Measurements from ENCODE around the gene PLA2G5.
"Not testable (repeated sequence)": the region's sequence is repeated elsewhere in the genome, so short reads cannot be mapped to it uniquely, and the experiment has no call there.

Gene PLA2G5

DNA sequence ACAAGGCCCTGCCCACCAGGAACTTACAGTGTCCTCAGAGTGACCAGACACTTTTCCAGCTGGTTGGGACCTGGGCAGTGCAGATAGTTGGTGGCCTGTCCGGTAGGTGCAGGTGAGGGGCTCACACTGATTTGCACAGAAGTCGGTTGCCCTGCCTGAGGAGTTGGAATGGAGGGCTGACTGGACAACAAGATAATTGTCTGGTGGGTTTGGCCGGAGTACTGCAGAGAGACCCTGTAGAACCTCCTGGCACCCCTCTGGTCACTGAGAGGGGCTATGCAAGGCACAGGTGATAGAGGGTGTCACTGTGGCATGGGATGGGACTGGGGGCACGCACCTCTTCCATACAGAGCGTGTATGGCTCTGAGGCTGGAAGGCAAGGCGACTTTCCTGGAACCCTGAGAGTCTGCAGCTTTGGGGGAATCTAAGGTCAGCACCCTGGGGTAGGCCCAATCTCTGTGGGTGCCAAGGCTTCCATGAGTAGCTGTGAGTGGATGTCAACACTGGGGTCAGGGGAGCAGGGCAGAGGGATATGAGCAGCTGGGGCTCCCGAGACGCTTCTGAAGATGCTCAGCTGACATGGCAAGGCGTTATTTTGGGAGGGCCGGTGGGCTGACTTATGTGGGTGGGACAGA lies 56.9 kb downstream of the PLA2G5 start:
- in situ Hi-C loops (cut with HindIII; ENCODE audit: low sequenced_read_pairs), result no loop called here
- TF ChIP-seq, protein P1, sequence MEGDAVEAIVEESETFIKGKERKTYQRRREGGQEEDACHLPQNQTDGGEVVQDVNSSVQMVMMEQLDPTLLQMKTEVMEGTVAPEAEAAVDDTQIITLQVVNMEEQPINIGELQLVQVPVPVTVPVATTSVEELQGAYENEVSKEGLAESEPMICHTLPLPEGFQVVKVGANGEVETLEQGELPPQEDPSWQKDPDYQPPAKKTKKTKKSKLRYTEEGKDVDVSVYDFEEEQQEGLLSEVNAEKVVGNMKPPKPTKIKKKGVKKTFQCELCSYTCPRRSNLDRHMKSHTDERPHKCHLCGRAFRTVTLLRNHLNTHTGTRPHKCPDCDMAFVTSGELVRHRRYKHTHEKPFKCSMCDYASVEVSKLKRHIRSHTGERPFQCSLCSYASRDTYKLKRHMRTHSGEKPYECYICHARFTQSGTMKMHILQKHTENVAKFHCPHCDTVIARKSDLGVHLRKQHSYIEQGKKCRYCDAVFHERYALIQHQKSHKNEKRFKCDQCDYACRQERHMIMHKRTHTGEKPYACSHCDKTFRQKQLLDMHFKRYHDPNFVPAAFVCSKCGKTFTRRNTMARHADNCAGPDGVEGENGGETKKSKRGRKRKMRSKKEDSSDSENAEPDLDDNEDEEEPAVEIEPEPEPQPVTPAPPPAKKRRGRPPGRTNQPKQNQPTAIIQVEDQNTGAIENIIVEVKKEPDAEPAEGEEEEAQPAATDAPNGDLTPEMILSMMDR (IDR thresholded peaks at IDR 0.05; ENCODE audit: low read depth, low read length), result no peak
- no peak overlapping the region for H3K4me3 ChIP-seq (ENCODE audit: low read depth, low read length)
- DNase-seq (ENCODE audit: low read depth, low spot score), result no peak

DNA sequence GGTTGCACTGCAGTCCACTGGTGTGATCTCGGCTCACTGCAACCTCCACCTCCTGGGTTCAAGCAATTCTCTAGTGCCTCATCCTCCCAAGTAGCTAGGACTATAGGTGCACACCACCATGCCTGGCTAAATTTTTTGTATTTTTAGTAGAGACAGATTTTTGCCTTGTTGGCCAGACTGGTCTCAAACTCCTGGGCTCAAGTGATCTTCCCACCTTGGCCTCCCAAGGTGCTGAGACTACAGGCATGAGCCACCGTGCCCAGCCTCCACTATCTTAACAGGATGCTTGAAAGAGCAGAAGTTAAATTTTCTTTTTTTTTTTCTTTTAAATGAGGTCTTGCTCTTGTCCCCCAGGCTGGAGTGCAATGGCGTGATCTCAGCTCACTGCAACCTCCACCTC lies 60.5 kb downstream of the PLA2G5 start:
- H3K4me3 ChIP-seq (ENCODE audit: low read depth, low read length); DNase-seq (ENCODE audit: low read depth, low spot score); in situ Hi-C loops (cut with HindIII; ENCODE audit: low sequenced_read_pairs): not testable (repeated sequence)

DNA sequence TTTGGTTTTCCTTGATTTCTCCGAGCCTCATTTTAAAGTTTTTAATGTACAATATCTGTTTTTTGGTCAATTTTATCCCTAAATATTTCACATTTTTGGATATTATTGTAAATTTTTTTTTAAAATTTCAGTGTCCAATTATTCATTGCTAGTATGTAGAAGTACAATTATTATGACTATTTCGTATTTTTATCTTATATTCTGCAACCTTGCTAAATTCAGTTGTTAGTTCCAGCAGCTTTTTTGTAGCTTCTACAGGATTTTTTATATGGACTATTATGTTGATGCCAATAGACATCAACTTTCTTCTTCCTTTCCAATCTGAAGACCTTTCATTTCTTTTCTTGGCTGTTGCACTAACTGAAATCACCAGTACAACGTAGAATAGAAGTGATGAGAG lies 65.0 kb downstream of the PLA2G5 start:
- DNase-seq (ENCODE audit: low read depth, low spot score), result no peak
- in situ Hi-C loops (cut with HindIII; ENCODE audit: low sequenced_read_pairs), result no loop called here
- H3K4me3 ChIP-seq (ENCODE audit: low read depth, low read length), result no peak overlapping the region
- TF ChIP-seq, protein P1 (IDR thresholded peaks at IDR 0.05; ENCODE audit: low read depth, low read length), result no peak

DNA sequence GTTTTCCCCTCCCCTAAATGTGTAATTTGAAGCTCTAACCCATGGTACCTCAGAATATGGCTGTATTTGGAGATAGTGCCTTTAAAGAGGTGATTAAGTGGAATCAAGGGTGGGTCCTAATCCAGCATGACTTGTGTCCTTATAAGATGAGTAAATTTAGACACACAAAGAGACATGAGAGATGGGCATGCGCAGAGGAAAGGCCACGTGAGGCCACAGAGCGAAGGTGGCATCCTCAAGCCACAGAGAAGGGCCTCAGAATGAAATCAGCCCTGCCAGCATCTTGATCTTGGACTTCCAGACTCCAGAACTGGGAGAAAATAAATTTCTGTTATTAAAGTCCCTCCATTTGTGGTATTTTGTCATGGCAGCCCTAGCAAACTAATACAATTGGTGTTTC lies 66.3 kb downstream of the PLA2G5 start:
- TF ChIP-seq, protein P1 (IDR thresholded peaks at IDR 0.05; ENCODE audit: low read depth, low read length), result no peak
- H3K4me3 ChIP-seq (ENCODE audit: low read depth, low read length), result no peak overlapping the region
- in situ Hi-C loops (cut with HindIII; ENCODE audit: low sequenced_read_pairs), result no loop called here
- no peak for DNase-seq (ENCODE audit: low read depth, low spot score)

DNA sequence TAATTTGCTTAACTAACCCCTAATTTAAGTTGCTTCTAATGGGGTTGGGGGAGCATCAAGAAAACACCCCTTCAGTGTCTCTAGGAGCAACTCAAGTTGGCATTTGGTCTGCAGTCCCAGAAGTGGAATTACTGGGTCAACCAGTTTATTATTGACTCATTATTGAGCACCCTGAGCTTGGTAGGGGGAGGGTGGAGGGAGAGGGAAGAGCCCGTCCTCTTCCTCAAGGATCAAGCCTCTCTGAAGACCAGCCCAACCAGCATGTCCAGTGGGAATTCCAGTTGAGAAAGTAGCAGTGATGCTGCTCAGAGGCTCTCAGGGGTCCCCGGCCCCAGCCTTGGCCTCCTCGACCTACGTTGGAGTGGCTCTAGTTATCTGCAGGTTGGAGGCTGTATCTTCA lies 67.1 kb downstream of the PLA2G5 start:
- no peak overlapping the region for H3K4me3 ChIP-seq (ENCODE audit: low read depth, low read length)
- TF ChIP-seq, protein P1 (IDR thresholded peaks at IDR 0.05; ENCODE audit: low read depth, low read length), result no peak
- in situ Hi-C loops (cut with HindIII; ENCODE audit: low sequenced_read_pairs), result no loop called here
- no peak for DNase-seq (ENCODE audit: low read depth, low spot score)

DNA sequence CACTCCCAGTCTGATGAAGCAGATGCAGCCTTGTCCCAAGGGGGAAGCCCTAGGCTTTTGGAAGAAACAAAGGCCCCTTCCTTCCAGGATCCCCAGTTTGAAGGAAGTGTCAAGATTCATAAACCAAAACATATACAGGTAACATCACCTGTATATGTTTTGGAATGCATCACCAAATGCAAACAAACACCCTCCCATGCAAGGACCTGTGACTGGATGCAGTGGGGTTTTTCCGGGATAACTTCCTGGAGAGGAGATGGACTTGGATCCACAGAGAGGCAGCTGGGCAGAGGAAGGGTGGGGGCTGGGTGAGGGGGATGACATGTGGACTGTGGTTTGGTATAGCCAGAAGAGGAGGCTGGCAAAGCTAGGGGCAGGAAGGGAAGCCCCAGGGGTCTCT lies 67.6 kb downstream of the PLA2G5 start:
- TF ChIP-seq, protein P1 (IDR thresholded peaks at IDR 0.05; ENCODE audit: low read depth, low read length), result no peak
- no peak for DNase-seq (ENCODE audit: low read depth, low spot score)
- in situ Hi-C loops (cut with HindIII; ENCODE audit: low sequenced_read_pairs), result no loop called here
- H3K4me3 ChIP-seq (ENCODE audit: low read depth, low read length), result no peak overlapping the region

DNA sequence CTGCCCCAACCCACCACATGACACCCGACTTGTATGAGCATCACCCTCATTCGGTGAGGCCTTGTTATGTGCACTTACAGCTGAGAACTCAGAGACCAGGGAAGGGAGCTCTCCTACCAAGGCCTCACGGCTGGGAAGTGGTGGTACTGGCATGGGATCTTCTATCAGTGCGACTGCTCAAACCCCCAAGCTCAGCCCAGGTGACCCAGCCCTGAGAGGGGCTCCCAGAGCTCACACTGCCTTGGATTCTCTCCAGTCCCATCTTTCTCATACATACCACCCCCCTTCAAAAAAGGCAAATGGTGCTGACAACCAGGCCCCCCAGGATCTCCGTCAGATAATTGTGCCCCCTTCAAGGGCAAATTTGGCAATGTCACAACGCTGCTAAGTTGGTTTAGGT lies 68.4 kb downstream of the PLA2G5 start:
- TF ChIP-seq, protein P1 (IDR thresholded peaks at IDR 0.05; ENCODE audit: low read depth, low read length), result no peak
- H3K4me3 ChIP-seq (ENCODE audit: low read depth, low read length), result no peak overlapping the region
- DNase-seq (ENCODE audit: low read depth, low spot score), result no peak
- in situ Hi-C loops (cut with HindIII; ENCODE audit: low sequenced_read_pairs), result no loop called here
